Vagina (tissue), 2 donors: ENCODE measurements around the gene STING1.

ENCODE experiments used
- POLR2A ChIP-seq, 2 donors: fragments of 450-650 bp; IDR thresholded peaks; one replicate each; pipeline ENCODE4 v1.6.1; 2017; ENCODE audit warnings: antibody characterized with exemption in 2 of 2, mild to moderate bottlenecking in 2 of 2, moderate library complexity in 2 of 2
- POLR2AphosphoS5 ChIP-seq, 2 donors: sonication (generic); formaldehyde crosslinking; IDR thresholded peaks; one replicate each; pipeline ENCODE4 v1.9.0; 2017; ENCODE audit warnings: antibody characterized with exemption in 2 of 2, mild to moderate bottlenecking in 2 of 2, low read depth in 1 of 2; ENCODE audit not compliant: insufficient read depth in 1 of 2
- TF ChIP-seq, protein P1 (sequence below), 3 experiments: fragments of 450-650 bp in 2 of 3; fragments of 200-600 bp in 1 of 3; sonication (generic) in 1 of 3; IDR thresholded peaks; one replicate each; pipeline ENCODE4 v1.5.1; 2017 to 2019; ENCODE audit warnings: antibody characterized with exemption in 3 of 3, mild to moderate bottlenecking in 2 of 3, moderate library complexity in 2 of 3

GRCh38 chr5:139514486-139514856, 31.9 kb upstream of the STING1 start:
- TF ChIP-seq POLR2A (IDR thresholded peaks at IDR 0.05) (no peak), POLR2AphosphoS5 (IDR thresholded peaks at IDR 0.05; ENCODE audit: insufficient read depth in 1 of 2, low read depth in 1 of 2) (no peak)
- TF ChIP-seq, protein P1, sequence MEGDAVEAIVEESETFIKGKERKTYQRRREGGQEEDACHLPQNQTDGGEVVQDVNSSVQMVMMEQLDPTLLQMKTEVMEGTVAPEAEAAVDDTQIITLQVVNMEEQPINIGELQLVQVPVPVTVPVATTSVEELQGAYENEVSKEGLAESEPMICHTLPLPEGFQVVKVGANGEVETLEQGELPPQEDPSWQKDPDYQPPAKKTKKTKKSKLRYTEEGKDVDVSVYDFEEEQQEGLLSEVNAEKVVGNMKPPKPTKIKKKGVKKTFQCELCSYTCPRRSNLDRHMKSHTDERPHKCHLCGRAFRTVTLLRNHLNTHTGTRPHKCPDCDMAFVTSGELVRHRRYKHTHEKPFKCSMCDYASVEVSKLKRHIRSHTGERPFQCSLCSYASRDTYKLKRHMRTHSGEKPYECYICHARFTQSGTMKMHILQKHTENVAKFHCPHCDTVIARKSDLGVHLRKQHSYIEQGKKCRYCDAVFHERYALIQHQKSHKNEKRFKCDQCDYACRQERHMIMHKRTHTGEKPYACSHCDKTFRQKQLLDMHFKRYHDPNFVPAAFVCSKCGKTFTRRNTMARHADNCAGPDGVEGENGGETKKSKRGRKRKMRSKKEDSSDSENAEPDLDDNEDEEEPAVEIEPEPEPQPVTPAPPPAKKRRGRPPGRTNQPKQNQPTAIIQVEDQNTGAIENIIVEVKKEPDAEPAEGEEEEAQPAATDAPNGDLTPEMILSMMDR (IDR thresholded peaks at IDR 0.05): no peak
